Panc1 (cell line): Measurements from ENCODE around the gene OSBPL9.

Experiments used
- POLR2AphosphoS5 ChIP-seq: IDR thresholded peaks from 2 replicates; pipeline ENCODE4 v1.6.1; 2012; ENCODE audit warnings: mild to moderate bottlenecking, low read depth, low read length, moderate library complexity
- SIN3A ChIP-seq: IDR thresholded peaks from 2 replicates; pipeline ENCODE4 v1.6.1; 2012; ENCODE audit warnings: low read depth, mild to moderate bottlenecking, low read length, moderate library complexity, borderline replicate concordance; ENCODE audit not compliant: insufficient read depth
- TCF7L2 ChIP-seq: IDR thresholded peaks from 2 replicates; pipeline ENCODE4 v1.6.1; 2011; ENCODE audit warnings: mild to moderate bottlenecking, low read depth, low read length, inconsistent platforms
- TF ChIP-seq, protein P1 (sequence below): fragments of 450-650 bp; IDR thresholded peaks from 2 replicates; pipeline ENCODE4 v1.5.1; 2017; ENCODE audit warnings: mild to moderate bottlenecking
- TF ChIP-seq, protein P2 (sequence below), 2 experiments: IDR thresholded peaks; 2 replicates each; pipeline ENCODE4 v1.6.1; 2011 to 2012; ENCODE audit warnings: low read depth in 2 of 2, control low read depth in 1 of 2, low read length in 1 of 2, mild to moderate bottlenecking in 1 of 2, moderate library complexity in 1 of 2; ENCODE audit not compliant: insufficient read depth in 1 of 2

DNA sequence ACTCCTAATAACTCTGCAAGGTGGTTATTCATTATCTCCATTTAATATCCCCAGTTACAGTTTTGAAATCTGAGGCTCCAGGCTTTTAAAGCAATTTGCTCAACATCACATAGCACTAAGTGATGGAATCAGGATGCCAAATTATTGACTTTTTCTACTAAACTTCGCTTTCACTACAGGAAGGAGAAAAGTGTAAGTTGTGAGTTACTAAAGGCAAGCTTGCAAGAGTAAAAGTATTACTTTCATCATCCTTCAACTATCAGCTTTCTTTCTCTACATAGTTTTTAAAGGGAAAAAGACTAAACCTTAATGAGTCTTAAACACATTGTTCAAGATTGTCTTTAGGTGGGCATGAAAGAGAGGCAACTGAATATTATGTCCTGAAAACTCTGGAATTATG lies 1.8 kb downstream of the OSBPL9 start:
- TF ChIP-seq, protein P1, sequence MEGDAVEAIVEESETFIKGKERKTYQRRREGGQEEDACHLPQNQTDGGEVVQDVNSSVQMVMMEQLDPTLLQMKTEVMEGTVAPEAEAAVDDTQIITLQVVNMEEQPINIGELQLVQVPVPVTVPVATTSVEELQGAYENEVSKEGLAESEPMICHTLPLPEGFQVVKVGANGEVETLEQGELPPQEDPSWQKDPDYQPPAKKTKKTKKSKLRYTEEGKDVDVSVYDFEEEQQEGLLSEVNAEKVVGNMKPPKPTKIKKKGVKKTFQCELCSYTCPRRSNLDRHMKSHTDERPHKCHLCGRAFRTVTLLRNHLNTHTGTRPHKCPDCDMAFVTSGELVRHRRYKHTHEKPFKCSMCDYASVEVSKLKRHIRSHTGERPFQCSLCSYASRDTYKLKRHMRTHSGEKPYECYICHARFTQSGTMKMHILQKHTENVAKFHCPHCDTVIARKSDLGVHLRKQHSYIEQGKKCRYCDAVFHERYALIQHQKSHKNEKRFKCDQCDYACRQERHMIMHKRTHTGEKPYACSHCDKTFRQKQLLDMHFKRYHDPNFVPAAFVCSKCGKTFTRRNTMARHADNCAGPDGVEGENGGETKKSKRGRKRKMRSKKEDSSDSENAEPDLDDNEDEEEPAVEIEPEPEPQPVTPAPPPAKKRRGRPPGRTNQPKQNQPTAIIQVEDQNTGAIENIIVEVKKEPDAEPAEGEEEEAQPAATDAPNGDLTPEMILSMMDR: no peak
- TF ChIP-seq SIN3A: no peak
- TF ChIP-seq POLR2AphosphoS5: no peak
- TF ChIP-seq, protein P2, sequence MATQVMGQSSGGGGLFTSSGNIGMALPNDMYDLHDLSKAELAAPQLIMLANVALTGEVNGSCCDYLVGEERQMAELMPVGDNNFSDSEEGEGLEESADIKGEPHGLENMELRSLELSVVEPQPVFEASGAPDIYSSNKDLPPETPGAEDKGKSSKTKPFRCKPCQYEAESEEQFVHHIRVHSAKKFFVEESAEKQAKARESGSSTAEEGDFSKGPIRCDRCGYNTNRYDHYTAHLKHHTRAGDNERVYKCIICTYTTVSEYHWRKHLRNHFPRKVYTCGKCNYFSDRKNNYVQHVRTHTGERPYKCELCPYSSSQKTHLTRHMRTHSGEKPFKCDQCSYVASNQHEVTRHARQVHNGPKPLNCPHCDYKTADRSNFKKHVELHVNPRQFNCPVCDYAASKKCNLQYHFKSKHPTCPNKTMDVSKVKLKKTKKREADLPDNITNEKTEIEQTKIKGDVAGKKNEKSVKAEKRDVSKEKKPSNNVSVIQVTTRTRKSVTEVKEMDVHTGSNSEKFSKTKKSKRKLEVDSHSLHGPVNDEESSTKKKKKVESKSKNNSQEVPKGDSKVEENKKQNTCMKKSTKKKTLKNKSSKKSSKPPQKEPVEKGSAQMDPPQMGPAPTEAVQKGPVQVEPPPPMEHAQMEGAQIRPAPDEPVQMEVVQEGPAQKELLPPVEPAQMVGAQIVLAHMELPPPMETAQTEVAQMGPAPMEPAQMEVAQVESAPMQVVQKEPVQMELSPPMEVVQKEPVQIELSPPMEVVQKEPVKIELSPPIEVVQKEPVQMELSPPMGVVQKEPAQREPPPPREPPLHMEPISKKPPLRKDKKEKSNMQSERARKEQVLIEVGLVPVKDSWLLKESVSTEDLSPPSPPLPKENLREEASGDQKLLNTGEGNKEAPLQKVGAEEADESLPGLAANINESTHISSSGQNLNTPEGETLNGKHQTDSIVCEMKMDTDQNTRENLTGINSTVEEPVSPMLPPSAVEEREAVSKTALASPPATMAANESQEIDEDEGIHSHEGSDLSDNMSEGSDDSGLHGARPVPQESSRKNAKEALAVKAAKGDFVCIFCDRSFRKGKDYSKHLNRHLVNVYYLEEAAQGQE (IDR thresholded peaks at IDR 0.05; ENCODE audit: insufficient read depth in 1 of 2, low read depth in 2 of 2, low read length in 1 of 2): no peak
- no peak for TF ChIP-seq TCF7L2
